Measurements from ENCODE around the gene GPI. TPM values are rescaled to one million over a fixed set of nuclear protein-coding genes. Genes with fewer than 3 reads are reported as not detected.

Gene GPI
- polyA plus RNA-seq, 1 donor (not counting 4 experiments of a cell fraction or from before 2014, with no cell fraction given) = 123 TPM

- no peak for DNase-seq (ENCODE audit: low read depth, low spot score)
- no peak overlapping the region for H3K4me3 ChIP-seq (ENCODE audit: control insufficient read depth in 2 of 3, extremely low read depth in 1 of 3, insufficient read depth in 2 of 3, low read depth in 1 of 3, low read length in 3 of 3)
- TF ChIP-seq CTCF (optimal IDR thresholded peaks at IDR 0.05 in 1 of 3, IDR thresholded peaks at IDR 0.05 in 1 of 3, conservative IDR thresholded peaks at IDR 0.05 in 1 of 3; ENCODE audit: extremely low read depth in 1 of 3, insufficient read depth in 2 of 3, low read length in 3 of 3) (no peak), EZH2 (IDR thresholded peaks at IDR 0.05; ENCODE audit: low read length) (no peak)
- no peak overlapping the region for H3K9ac ChIP-seq (ENCODE audit: control insufficient read depth, extremely low read depth, insufficient read depth, low read length)
- peaks cover 2% of the 10 kb centered on the region for H3K9me1 ChIP-seq (ENCODE audit: control insufficient read depth, extremely low read depth, insufficient read depth, low read length)
- peaks cover 7% of the 10 kb centered on the region for H3K79me2 ChIP-seq (ENCODE audit: control insufficient read depth, insufficient read depth, low read length)
- FAIRE-seq = no peak
- dilution Hi-C loops (cut with MboI; ENCODE audit: extremely low pct_ligation_motif_present, low sequenced_read_pairs) = no loop called here
- H3K36me3 ChIP-seq (ENCODE audit: control insufficient read depth in 2 of 2, extremely low read depth in 1 of 2, insufficient read depth in 2 of 2, low read length in 2 of 2) = peaks cover 0 to 9% of the 10 kb centered on the region in 2 experiments
- no peak overlapping the region for H2AFZ ChIP-seq (ENCODE audit: control insufficient read depth, low read length)
- H3K27ac ChIP-seq (ENCODE audit: control insufficient read depth, insufficient read depth, low read length) = no peak overlapping the region
- H4K20me1 ChIP-seq (ENCODE audit: control insufficient read depth, extremely low read depth, insufficient read depth, low read length) = no peaks in the 10 kb centered on the region
- no peaks in the 10 kb centered on the region for H3K27me3 ChIP-seq (ENCODE audit: control insufficient read depth, extremely low read depth, insufficient read depth, low read length)
- no peak overlapping the region for H3K4me2 ChIP-seq (ENCODE audit: control insufficient read depth, extremely low read depth, insufficient read depth, low read depth, low read length)
- H3K4me1 ChIP-seq (ENCODE audit: control insufficient read depth, extremely low read depth, insufficient read depth, low read length) = peaks cover 3% of the 10 kb centered on the region
- H3K9me3 ChIP-seq (ENCODE audit: control insufficient read depth, low read depth, low read length) = no peaks in the 10 kb centered on the region
These were observed 45.8 kb upstream of the GPI start for GRCh38 chr19:34319230-34319585.

GRCh38 chr19:34319785-34320184, 45.2 kb upstream of the GPI start:
- Histone ChIP-seq H3K4me2 (ENCODE audit: control insufficient read depth, extremely low read depth, insufficient read depth, low read depth, low read length) (no peak overlapping the region), H3K9ac (ENCODE audit: control insufficient read depth, extremely low read depth, insufficient read depth, low read length) (no peak overlapping the region), H3K4me1 (ENCODE audit: control insufficient read depth, extremely low read depth, insufficient read depth, low read length) (peaks cover 3% of the 10 kb centered on the region), H3K9me1 (ENCODE audit: control insufficient read depth, extremely low read depth, insufficient read depth, low read length) (peaks cover 2% of the 10 kb centered on the region), H2AFZ (ENCODE audit: control insufficient read depth, low read length) (no peak overlapping the region), H4K20me1 (ENCODE audit: control insufficient read depth, extremely low read depth, insufficient read depth, low read length) (no peaks in the 10 kb centered on the region), H3K79me2 (ENCODE audit: control insufficient read depth, insufficient read depth, low read length) (peaks cover 7% of the 10 kb centered on the region), H3K27me3 (ENCODE audit: control insufficient read depth, extremely low read depth, insufficient read depth, low read length) (no peaks in the 10 kb centered on the region), H3K36me3 (ENCODE audit: control insufficient read depth in 2 of 2, extremely low read depth in 1 of 2, insufficient read depth in 2 of 2, low read length in 2 of 2) (peaks cover 0 to 9% of the 10 kb centered on the region in 2 experiments), H3K27ac (ENCODE audit: control insufficient read depth, insufficient read depth, low read length) (no peak overlapping the region), H3K9me3 (ENCODE audit: control insufficient read depth, low read depth, low read length) (no peaks in the 10 kb centered on the region), H3K4me3 (ENCODE audit: control insufficient read depth in 2 of 3, extremely low read depth in 1 of 3, insufficient read depth in 2 of 3, low read depth in 1 of 3, low read length in 3 of 3) (no peak overlapping the region)
- no peak for TF ChIP-seq CTCF (optimal IDR thresholded peaks at IDR 0.05 in 1 of 3, IDR thresholded peaks at IDR 0.05 in 1 of 3, conservative IDR thresholded peaks at IDR 0.05 in 1 of 3; ENCODE audit: extremely low read depth in 1 of 3, insufficient read depth in 2 of 3, low read length in 3 of 3)
- TF ChIP-seq EZH2 (IDR thresholded peaks at IDR 0.05; ENCODE audit: low read length) = no peak
- dilution Hi-C loops (cut with MboI; ENCODE audit: extremely low pct_ligation_motif_present, low sequenced_read_pairs) = no loop called here
- FAIRE-seq (no peak), DNase-seq (ENCODE audit: low read depth, low spot score) (no peak)
